SK-N-SH treated with all-trans-retinoic acid at 6 μM for 48 hours (cell line): ENCODE results near the gene PAAF1.

Experiments
- ATAC-seq: fragments of 200-7000 bp; cut with Tn5 transposase; 3 replicates; pipeline ENCODE4 v1.9.1; 2020; ENCODE audit warnings: mild to moderate bottlenecking, moderate library complexity
- ARNTL ChIP-seq: fragments of 450-650 bp; formaldehyde crosslinking; IDR thresholded peaks from 2 replicates; pipeline ENCODE4 v1.5.0; 2020; ENCODE audit warnings: low read depth, mild to moderate bottlenecking, moderate library complexity, borderline replicate concordance
- BACH2 ChIP-seq: fragments of 250-450 bp; sonication (Bioruptor Pico); IDR thresholded peaks from 2 replicates; pipeline ENCODE4 v1.9.0; 2021; ENCODE audit warnings: mild to moderate bottlenecking, borderline replicate concordance
- CREB5 ChIP-seq: fragments of 250-450 bp; sonication (Bioruptor Pico); IDR thresholded peaks from 2 replicates; pipeline ENCODE4 v1.5.1; 2020; ENCODE audit warnings: low read depth, mild to moderate bottlenecking, moderate library complexity
- CSDC2 ChIP-seq: fragments of 250-450 bp; sonication (Bioruptor Pico); IDR thresholded peaks from 2 replicates; pipeline ENCODE4 v1.5.0; 2020; ENCODE audit warnings: mild to moderate bottlenecking, moderate library complexity
- CSRNP3 ChIP-seq: fragments of 250-450 bp; sonication (Bioruptor Pico); IDR thresholded peaks from 2 replicates; pipeline ENCODE4 v1.5.1; 2021; ENCODE audit warnings: mild to moderate bottlenecking, moderate library complexity
- ESRRG ChIP-seq: fragments of 250-450 bp; sonication (Bioruptor Pico); IDR thresholded peaks from 2 replicates; pipeline ENCODE4 v1.6.1; 2021; ENCODE audit warnings: mild to moderate bottlenecking
- GLIS3 ChIP-seq: fragments of 250-450 bp; sonication (Bioruptor Pico); IDR thresholded peaks from 2 replicates; pipeline ENCODE4 v1.5.0; 2020; ENCODE audit warnings: mild to moderate bottlenecking, moderate library complexity
- ISL1 ChIP-seq: fragments of 250-450 bp; sonication (Bioruptor Pico); IDR thresholded peaks from 2 replicates; pipeline ENCODE4 v2.1.2; 2022; ENCODE audit warnings: mild to moderate bottlenecking, moderate library complexity
- PATZ1 ChIP-seq: fragments of 250-450 bp; sonication (Bioruptor Pico); IDR thresholded peaks from 2 replicates; pipeline ENCODE4 v1.8.0; 2020; ENCODE audit warnings: mild to moderate bottlenecking, moderate library complexity, borderline replicate concordance
- POU6F1 ChIP-seq: fragments of 250-450 bp; sonication (Bioruptor Pico); IDR thresholded peaks from 2 replicates; pipeline ENCODE4 v1.8.0; 2021; ENCODE audit warnings: low read depth, mild to moderate bottlenecking, moderate library complexity, borderline replicate concordance
- PPARA ChIP-seq: fragments of 250-450 bp; sonication (Bioruptor Pico); IDR thresholded peaks from 2 replicates; pipeline ENCODE4 v1.5.0; 2020; ENCODE audit warnings: mild to moderate bottlenecking, borderline replicate concordance
- SNAI2 ChIP-seq: fragments of 250-450 bp; sonication (Bioruptor Pico); IDR thresholded peaks from 2 replicates; pipeline ENCODE4 v1.5.0; 2020; ENCODE audit warnings: mild to moderate bottlenecking, moderate library complexity
- TCF4 ChIP-seq: fragments of 250-450 bp; sonication (Bioruptor Pico); IDR thresholded peaks from 2 replicates; pipeline ENCODE4 v1.8.0; 2021; ENCODE audit warnings: mild to moderate bottlenecking, moderate library complexity, borderline replicate concordance
- TOX ChIP-seq: fragments of 250-450 bp; sonication (Bioruptor Pico); IDR thresholded peaks from 2 replicates; pipeline ENCODE4 v1.8.0; 2021; ENCODE audit warnings: mild to moderate bottlenecking, moderate library complexity, borderline replicate concordance
- TSHZ2 ChIP-seq: fragments of 250-450 bp; sonication (Bioruptor Pico); IDR thresholded peaks from 2 replicates; pipeline ENCODE4 v1.5.0; 2020; ENCODE audit warnings: mild to moderate bottlenecking, moderate library complexity
- ZC3H10 ChIP-seq: fragments of 250-450 bp; sonication (Bioruptor Pico); IDR thresholded peaks from 2 replicates; pipeline ENCODE4 v1.5.1; 2021; ENCODE audit warnings: mild to moderate bottlenecking, moderate library complexity
- ZFP3 ChIP-seq: fragments of 250-450 bp; sonication (Bioruptor Pico); IDR thresholded peaks from 2 replicates; pipeline ENCODE4 v1.5.0; 2020; ENCODE audit warnings: mild to moderate bottlenecking, moderate library complexity
- ZFP30 ChIP-seq: fragments of 450-650 bp; formaldehyde crosslinking; IDR thresholded peaks from 2 replicates; pipeline ENCODE4 v1.5.0; 2022; ENCODE audit warnings: mild to moderate bottlenecking, moderate library complexity
- ZNF565 ChIP-seq: fragments of 450-650 bp; formaldehyde crosslinking; conservative IDR thresholded peaks from 2 replicates; pipeline ENCODE4 v1.5.0; 2020; ENCODE audit warnings: low read depth, mild to moderate bottlenecking, moderate library complexity
- ZNF70 ChIP-seq: fragments of 450-650 bp; formaldehyde crosslinking; IDR thresholded peaks from 2 replicates; pipeline ENCODE4 v1.5.0; 2020; ENCODE audit warnings: mild to moderate bottlenecking, moderate library complexity

Gene PAAF1

GRCh38 chr11:73912026-73912425 lies 35.2 kb downstream of the PAAF1 start:
- ATAC-seq, result no peak
- TF ChIP-seq ARNTL (CRISPR knock-in tag) (no peak), POU6F1 (CRISPR knock-in tag) (no peak), PPARA (CRISPR knock-in tag) (no peak), ZC3H10 (CRISPR knock-in tag) (no peak), ZFP3 (no peak), ESRRG (CRISPR knock-in tag) (no peak), GLIS3 (CRISPR knock-in tag) (no peak), CREB5 (no peak), TOX (CRISPR knock-in tag) (no peak), SNAI2 (no peak), PATZ1 (CRISPR knock-in tag) (no peak), ISL1 (CRISPR knock-in tag) (no peak), ZNF70 (CRISPR knock-in tag) (no peak), CSDC2 (CRISPR knock-in tag) (no peak), TSHZ2 (no peak), ZFP30 (CRISPR knock-in tag) (no peak), BACH2 (no peak), TCF4 (CRISPR knock-in tag) (no peak), CSRNP3 (CRISPR knock-in tag) (no peak), ZNF565 (CRISPR knock-in tag) (no peak)

- ATAC-seq, result no peak
- TF ChIP-seq ZFP3, result no peak
- TF ChIP-seq TSHZ2, result no peak
- no peak for TF ChIP-seq ISL1 (CRISPR knock-in tag)
- TF ChIP-seq, all 23 proteins: peak for 0
These were observed 36.7 kb downstream of the PAAF1 start for GRCh38 chr11:73913472-73913871.
